Chondrocyte (in vitro differentiated cells): ENCODE data around the gene TNFRSF21. TPM values are rescaled to one million over a fixed set of nuclear protein-coding genes. Genes with fewer than 3 reads are reported as not detected.

Experiments
- DNase-seq: peaks from one replicate; pipeline ENCODE4 v3.0.0; 2021; ENCODE audit warnings: mixed read lengths, low spot score
- H3K27ac Mint-ChIP-seq: one replicate; pipeline ENCODE4 v1.8.0; 2021; ENCODE audit warnings: mild to moderate bottlenecking, moderate library complexity, mixed read lengths; ENCODE audit not compliant: unreplicated experiment
- H3K27me3 Mint-ChIP-seq: 2 replicates; pipeline ENCODE4 v1.8.0; 2021; ENCODE audit warnings: low read depth, mixed read lengths
- H3K36me3 Mint-ChIP-seq: 2 replicates; pipeline ENCODE4 v1.8.0; 2021; ENCODE audit warnings: low read depth, mixed read lengths
- H3K4me1 Mint-ChIP-seq: 2 replicates; pipeline ENCODE4 v1.8.0; 2021; ENCODE audit warnings: low read depth, mild to moderate bottlenecking, mixed read lengths
- H3K4me3 Mint-ChIP-seq: one replicate; pipeline ENCODE4 v1.8.0; 2021; ENCODE audit warnings: mild to moderate bottlenecking, moderate library complexity, mixed read lengths; ENCODE audit not compliant: unreplicated experiment
- H3K9me3 Mint-ChIP-seq: 2 replicates; pipeline ENCODE4 v1.8.0; 2021; ENCODE audit warnings: low read depth, mixed read lengths
- CTCF ChIP-seq: fragments of 200-600 bp; sonication (generic); IDR thresholded peaks from 2 replicates; pipeline ENCODE4 v1.5.0; 2021; ENCODE audit warnings: antibody characterized with exemption, mild to moderate bottlenecking, moderate library complexity
- total RNA-seq: library from RNA; stranded (reverse); gene quantifications from 3 replicates; pipeline ENCODE4 v1.2.1, GENCODE V29; 2021

TNFRSF21 gene
- total RNA-seq, 1 donor from 2014 or later, result 23.1 TPM

- Mint-ChIP-seq H3K27me3 (peaks cover 4% of the 10 kb centered on the region), H3K4me1 (no peaks in the 10 kb centered on the region), H3K9me3 (peaks cover under 1% of the 10 kb centered on the region), H3K36me3 (no peaks in the 10 kb centered on the region), H3K4me3 (no peak overlapping the region), H3K27ac (no peak overlapping the region)
- no peak for DNase-seq
- TF ChIP-seq CTCF, result no peak
These were observed 14.2 kb upstream of the TNFRSF21 start for GRCh38 chr6:47323887-47324286.

GRCh38 chr6:47323321-47323720 lies 13.6 kb upstream of the TNFRSF21 start:
- Mint-ChIP-seq H3K4me3 (no peak overlapping the region), H3K36me3 (no peaks in the 10 kb centered on the region), H3K27ac (no peak overlapping the region), H3K27me3 (peaks cover 4% of the 10 kb centered on the region), H3K9me3 (no peaks in the 10 kb centered on the region), H3K4me1 (no peaks in the 10 kb centered on the region)
- no peak for TF ChIP-seq CTCF
- DNase-seq, result no peak

DNA sequence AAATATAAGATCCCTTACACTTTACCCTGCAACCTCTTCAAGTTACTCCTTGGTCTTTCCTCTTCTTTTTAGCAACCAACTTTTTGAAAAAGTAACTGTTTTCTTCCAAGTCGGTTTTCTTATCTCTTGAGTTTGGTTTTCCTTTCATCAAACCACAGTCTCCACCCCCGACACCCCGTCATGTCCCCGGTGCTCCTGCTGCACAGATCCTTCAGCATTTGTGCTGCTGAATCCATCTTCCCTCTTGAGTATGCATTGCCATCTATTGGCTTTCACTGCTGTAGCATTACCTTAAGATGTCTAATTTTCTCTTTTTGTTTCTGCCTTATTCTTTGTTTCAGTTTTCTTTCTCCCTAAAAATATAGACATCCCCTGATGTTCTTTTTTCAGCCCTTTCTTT lies 11.9 kb upstream of the TNFRSF21 start:
- TF ChIP-seq CTCF, result no peak
- Mint-ChIP-seq H3K36me3 (no peaks in the 10 kb centered on the region), H3K9me3 (no peaks in the 10 kb centered on the region), H3K4me3 (no peak overlapping the region), H3K27me3 (peaks cover 4% of the 10 kb centered on the region), H3K4me1 (no peaks in the 10 kb centered on the region), H3K27ac (no peak overlapping the region)
- DNase-seq, result no peak

GRCh38 chr6:47319867-47320266 lies 10.2 kb upstream of the TNFRSF21 start:
- Mint-ChIP-seq H3K36me3 (no peaks in the 10 kb centered on the region), H3K4me1 (peaks cover 13% of the 10 kb centered on the region), H3K27me3 (peaks cover 4% of the 10 kb centered on the region), H3K9me3 (no peaks in the 10 kb centered on the region), H3K27ac (no peak overlapping the region), H3K4me3 (no peak overlapping the region)
- no peak for DNase-seq
- TF ChIP-seq CTCF, result no peak

DNA sequence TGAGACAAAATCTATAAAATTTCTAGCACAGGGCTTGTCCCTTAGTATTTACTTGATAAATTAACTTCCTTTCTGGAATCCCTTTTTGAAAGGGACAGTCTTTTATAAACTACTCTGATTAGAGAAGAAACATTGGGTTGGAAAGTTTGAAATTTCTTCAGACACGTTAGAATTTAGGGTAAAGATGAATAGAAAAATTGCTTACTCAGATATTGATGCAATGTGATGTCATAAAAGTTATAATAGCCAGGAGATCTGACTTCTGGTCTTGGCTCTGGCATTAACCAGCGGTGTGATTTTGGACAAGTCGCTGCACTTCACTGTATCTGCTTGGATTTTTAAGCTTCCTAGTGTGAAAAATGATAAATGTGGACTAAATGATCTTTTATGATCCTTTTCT lies 9.7 kb upstream of the TNFRSF21 start:
- H3K27ac Mint-ChIP-seq, result no peak overlapping the region
- no peak for DNase-seq
- H3K9me3 Mint-ChIP-seq, result no peaks in the 10 kb centered on the region
- H3K4me1 Mint-ChIP-seq, result peaks cover 14% of the 10 kb centered on the region
- H3K27me3 Mint-ChIP-seq, result peaks cover 4% of the 10 kb centered on the region
- H3K36me3 Mint-ChIP-seq, result no peaks in the 10 kb centered on the region
- H3K4me3 Mint-ChIP-seq, result no peak overlapping the region
- TF ChIP-seq CTCF, result no peak
